ENCODE data around the gene SLC22A23.

Gene SLC22A23

GRCh38 chr6:3304500-3305215 is 152.2 kb downstream of the SLC22A23 start:
- FAIRE-seq (no peak), DNase-seq (ENCODE audit: low spot score) (no peak)

- no peak for DNase-seq (ENCODE audit: low spot score)
- no peak for FAIRE-seq
These were observed 152.9 kb downstream of the SLC22A23 start for GRCh38 chr6:3303795-3304411.

GRCh38 chr6:3301506-3301905 is 155.3 kb downstream of the SLC22A23 start:
- FAIRE-seq: no peak
- no peak for DNase-seq (ENCODE audit: low spot score)

GRCh38 chr6:3299221-3299620 is 157.6 kb downstream of the SLC22A23 start:
- FAIRE-seq: no peak
- no peak for DNase-seq (ENCODE audit: low spot score)

- no peak for DNase-seq (ENCODE audit: low spot score)
- FAIRE-seq: no peak
These were observed 158.9 kb downstream of the SLC22A23 start for GRCh38 chr6:3297909-3298308.

GRCh38 chr6:3297006-3297405 is 159.8 kb downstream of the SLC22A23 start:
- FAIRE-seq: no peak
- no peak for DNase-seq (ENCODE audit: low spot score)

GRCh38 chr6:3296537-3296936 is 160.3 kb downstream of the SLC22A23 start:
- DNase-seq (ENCODE audit: low spot score): no peak
- FAIRE-seq: no peak

GRCh38 chr6:3296078-3296477 is 160.8 kb downstream of the SLC22A23 start:
- FAIRE-seq (no peak), DNase-seq (ENCODE audit: low spot score) (no peak)

GRCh38 chr6:3294921-3295871 is 161.7 kb downstream of the SLC22A23 start:
- no peak for FAIRE-seq
- no peak for DNase-seq (ENCODE audit: low spot score)

GRCh38 chr6:3294396-3294795 is 162.5 kb downstream of the SLC22A23 start:
- DNase-seq (ENCODE audit: low spot score) (no peak), FAIRE-seq (no peak)

- DNase-seq (ENCODE audit: low spot score) (no peak), FAIRE-seq (no peak)
These were observed 163.3 kb downstream of the SLC22A23 start for GRCh38 chr6:3293271-3294155.

GRCh38 chr6:3292431-3293197 is 164.2 kb downstream of the SLC22A23 start:
- FAIRE-seq: no peak
- DNase-seq (ENCODE audit: low spot score): no peak

- DNase-seq (ENCODE audit: low spot score): no peak
- FAIRE-seq: no peak
These were observed 164.9 kb downstream of the SLC22A23 start for GRCh38 chr6:3291987-3292386.

- no peak for DNase-seq (ENCODE audit: low spot score)
These were observed 165.5 kb downstream of the SLC22A23 start for GRCh38 chr6:3291346-3291745.

GRCh38 chr6:3290931-3291211 is 166.0 kb downstream of the SLC22A23 start:
- FAIRE-seq: no peak

More at GRCh38 chr6:3291346-3291745, 165.5 kb downstream of the SLC22A23 start:
- FAIRE-seq: no peak

GRCh38 chr6:3290149-3290930 is 166.5 kb downstream of the SLC22A23 start:
- FAIRE-seq: no peak
- no peak for DNase-seq (ENCODE audit: low spot score)

More at GRCh38 chr6:3290931-3291211, 166.0 kb downstream of the SLC22A23 start:
- DNase-seq (ENCODE audit: low spot score): no peak

- FAIRE-seq: no peak
- DNase-seq (ENCODE audit: low spot score): no peak
These were observed 167.2 kb downstream of the SLC22A23 start for GRCh38 chr6:3289664-3290055.

- FAIRE-seq: no peak
These were observed 167.9 kb downstream of the SLC22A23 start for GRCh38 chr6:3288711-3289663.

More at GRCh38 chr6:3288711-3289663, 167.9 kb downstream of the SLC22A23 start:
- DNase-seq (ENCODE audit: low spot score): no peak

Measured in RCC 7860 (cell line).